Activated naive CD4-positive, alpha-beta T cell treated with anti-CD3 and anti-CD28 coated beads, Interleukin-2, amount 10 ng/mL, durations not matched to agents 7 days and 5 days (primary cell): ENCODE results near the gene CCDC69.

Experiments
- CTCF ChIA-PET: fragments of 350-600 bp; sonication (Branson Sonifier 250); formaldehyde crosslinking; loops from one replicate; lab custom pipeline; 2021; ENCODE audit warnings: antibody characterized with exemption; lab: Charles Lee
- DNase-seq: peaks from one replicate; pipeline ENCODE4 v3.0.0-alpha.2; 2020
- H3K27ac Mint-ChIP-seq: one replicate; pipeline ENCODE4 v1.8.0; 2021; ENCODE audit warnings: mild to moderate bottlenecking, moderate library complexity, mixed read lengths
- H3K27me3 Mint-ChIP-seq: one replicate; pipeline ENCODE4 v1.8.0; 2021; ENCODE audit warnings: mild to moderate bottlenecking, mixed read lengths
- H3K36me3 Mint-ChIP-seq: one replicate; pipeline ENCODE4 v1.8.0; 2021; ENCODE audit warnings: mixed read lengths
- H3K4me1 Mint-ChIP-seq: one replicate; pipeline ENCODE4 v1.8.0; 2021; ENCODE audit warnings: mixed read lengths
- H3K4me3 Mint-ChIP-seq: one replicate; pipeline ENCODE4 v1.8.0; 2021; ENCODE audit warnings: mild to moderate bottlenecking, moderate library complexity, mixed read lengths
- H3K9me3 Mint-ChIP-seq: one replicate; pipeline ENCODE4 v1.8.0; 2021; ENCODE audit warnings: mixed read lengths

The CCDC69 gene

DNA sequence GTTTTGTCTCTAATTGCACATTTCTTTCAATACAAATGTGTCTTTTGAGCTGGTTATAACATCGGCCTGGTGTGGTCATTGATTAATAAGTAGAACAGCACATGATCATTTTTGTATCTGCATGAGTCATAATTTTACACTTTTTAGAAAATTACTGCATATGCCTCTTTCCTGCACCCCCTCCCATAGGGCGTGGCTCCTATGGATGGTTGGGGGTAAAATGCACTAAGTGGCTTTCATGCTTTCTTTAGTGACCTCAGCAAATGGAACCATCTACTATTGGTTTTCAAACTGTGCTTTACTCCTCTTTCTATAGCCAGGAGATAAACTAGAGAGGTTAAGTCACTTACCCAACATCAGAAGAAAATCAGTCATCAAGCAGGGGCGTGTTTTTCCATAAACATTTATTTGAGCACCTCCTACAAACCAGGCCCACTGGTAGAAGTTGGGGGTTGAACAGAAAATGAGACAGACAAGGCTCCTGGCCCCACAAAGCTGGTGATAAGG, 70.1 kb downstream of the CCDC69 start:
- Mint-ChIP-seq H3K27me3 (no peaks in the 10 kb centered on the region), H3K4me3 (peak overlapping the region; percentile 98), H3K27ac (peak overlapping the region; percentile 94), H3K4me1 (peaks cover 83% of the 10 kb centered on the region), H3K9me3 (no peaks in the 10 kb centered on the region), H3K36me3 (peaks cover 57% of the 10 kb centered on the region)
- no peak for DNase-seq
- CTCF ChIA-PET = interaction anchor here (1.0 to 4.6 kb wide), 5 partner anchors 11 to 162 kb away, joined by 3 to 48 read pairs (median 4); no protein-coding TSS in a partner anchor

DNA sequence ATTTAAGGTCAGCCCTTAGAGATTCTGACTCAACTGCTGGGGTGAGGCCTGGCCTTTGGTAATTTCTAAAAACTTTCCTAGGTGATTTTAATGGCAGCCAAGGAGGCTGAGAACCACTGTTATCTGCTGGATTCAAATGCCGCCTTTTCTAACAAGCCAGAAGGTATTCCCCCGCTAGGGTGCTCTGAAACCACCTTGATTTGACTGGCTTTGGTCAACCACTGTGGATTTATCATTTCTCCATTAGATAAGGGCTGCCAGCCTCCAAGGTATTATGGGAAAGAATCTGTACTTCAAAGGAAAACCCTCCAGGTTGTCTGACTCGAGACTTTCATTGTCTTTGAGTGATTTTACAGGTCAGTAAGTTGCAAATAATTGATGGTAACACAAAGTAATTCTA, 70.6 kb downstream of the CCDC69 start:
- peaks cover 83% of the 10 kb centered on the region for H3K4me1 Mint-ChIP-seq
- H3K4me3 Mint-ChIP-seq = peak overlapping the region; percentile 98
- peaks cover 62% of the 10 kb centered on the region for H3K36me3 Mint-ChIP-seq
- H3K9me3 Mint-ChIP-seq = no peaks in the 10 kb centered on the region
- CTCF ChIA-PET = interaction anchor here (1.0 to 2.1 kb wide), 3 partner anchors 27 to 118 kb away, joined by 3 to 8 read pairs (median 4); no protein-coding TSS in a partner anchor
- no peaks in the 10 kb centered on the region for H3K27me3 Mint-ChIP-seq
- DNase-seq = no peak
- H3K27ac Mint-ChIP-seq = peak overlapping the region; percentile 94

DNA sequence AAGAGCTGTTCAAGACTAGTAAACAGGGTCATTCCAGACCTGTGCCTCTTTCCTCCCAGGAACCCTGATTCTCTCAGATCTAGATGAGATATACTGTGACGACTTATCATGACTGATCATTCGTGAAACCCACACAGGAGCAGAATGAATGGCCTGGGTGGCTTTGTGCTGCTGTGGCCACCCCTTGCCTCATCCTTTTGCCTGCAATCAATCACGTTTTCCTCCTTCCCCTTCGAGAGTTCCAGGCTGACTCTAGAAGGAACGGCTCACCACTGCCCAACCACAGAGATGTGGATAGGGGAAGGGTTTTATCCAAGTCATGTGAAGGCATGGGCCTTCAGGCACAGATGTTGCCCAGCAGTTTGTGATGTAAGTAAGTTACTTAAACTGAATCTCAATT, 72.1 kb downstream of the CCDC69 start:
- Mint-ChIP-seq H3K9me3 (no peaks in the 10 kb centered on the region), H3K4me1 (peaks cover 93% of the 10 kb centered on the region), H3K27me3 (no peaks in the 10 kb centered on the region), H3K27ac (peak overlapping the region; percentile 94), H3K36me3 (peaks cover 74% of the 10 kb centered on the region), H3K4me3 (peak overlapping the region; percentile 57)
- no peak for DNase-seq
- CTCF ChIA-PET = interaction anchor here (2.1 to 6.7 kb wide), 2 partner anchors 13 to 26 kb away, joined by 8 to 46 read pairs; no protein-coding TSS in a partner anchor

DNA sequence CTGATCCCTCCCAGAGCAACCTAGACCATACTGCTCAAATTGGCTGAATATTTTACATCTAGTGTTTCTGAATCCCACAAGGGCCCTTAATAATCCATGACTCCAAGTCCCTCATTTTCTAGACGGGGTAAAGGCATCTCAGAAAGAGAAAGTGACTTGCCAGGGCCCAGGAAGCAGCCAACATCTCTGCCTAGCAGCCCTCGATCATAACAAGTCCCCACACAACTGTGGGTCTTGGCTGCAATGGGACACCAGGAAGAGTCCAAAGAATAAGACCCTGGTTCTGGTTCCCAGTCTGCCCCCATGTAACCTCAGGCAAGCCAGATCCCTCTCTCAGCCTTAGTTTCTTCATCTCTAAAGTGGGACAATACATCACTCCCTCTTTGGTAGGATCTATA, 72.6 kb downstream of the CCDC69 start:
- peak overlapping the region; percentile 57 for H3K4me3 Mint-ChIP-seq
- peaks cover 98% of the 10 kb centered on the region for H3K4me1 Mint-ChIP-seq
- H3K36me3 Mint-ChIP-seq = peaks cover 76% of the 10 kb centered on the region
- H3K27me3 Mint-ChIP-seq = no peaks in the 10 kb centered on the region
- DNase-seq = peak; percentile 39
- CTCF ChIA-PET = interaction anchor here (1.3 to 6.7 kb wide), 4 partner anchors 10 to 25 kb away, joined by 5 to 46 read pairs (median 24); no protein-coding TSS in a partner anchor
- H3K27ac Mint-ChIP-seq = peak overlapping the region; percentile 94
- H3K9me3 Mint-ChIP-seq = no peaks in the 10 kb centered on the region

GRCh38 chr5:151150471-151151262, 73.2 kb downstream of the CCDC69 start:
- peak overlapping the region; percentile 94 for H3K27ac Mint-ChIP-seq
- CTCF ChIA-PET = interaction anchor here (0.7 to 6.7 kb wide), 7 partner anchors 9 to 99 kb away, joined by 3 to 46 read pairs (median 5); no protein-coding TSS in a partner anchor
- H3K4me1 Mint-ChIP-seq = peaks cover 100% of the 10 kb centered on the region
- H3K4me3 Mint-ChIP-seq = peak overlapping the region; percentile 57
- DNase-seq = peak; percentile 87
- H3K36me3 Mint-ChIP-seq = peaks cover 76% of the 10 kb centered on the region
- H3K27me3 Mint-ChIP-seq = no peaks in the 10 kb centered on the region
- no peaks in the 10 kb centered on the region for H3K9me3 Mint-ChIP-seq

DNA sequence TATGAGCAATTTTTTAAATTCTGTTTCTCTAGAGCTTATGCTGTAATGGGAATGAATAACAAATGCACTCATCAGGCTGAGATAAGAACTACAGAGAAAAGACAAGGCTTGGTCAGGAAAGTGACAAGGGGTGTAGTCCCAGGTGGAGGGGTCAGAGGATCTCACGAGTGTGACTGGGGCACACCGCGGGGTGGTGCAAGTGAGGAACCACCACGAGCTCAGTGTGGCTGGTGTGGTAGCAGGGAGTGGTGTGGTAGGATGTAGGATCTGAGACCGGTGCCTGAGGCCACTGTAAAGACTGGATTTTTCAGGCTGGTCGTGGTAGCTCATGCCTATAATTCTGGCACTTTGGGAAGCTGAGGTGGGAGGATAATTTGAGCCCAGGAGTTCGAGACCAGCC, 75.3 kb downstream of the CCDC69 start:
- Mint-ChIP-seq H3K9me3 (no peaks in the 10 kb centered on the region), H3K4me1 (peaks cover 100% of the 10 kb centered on the region), H3K27me3 (no peaks in the 10 kb centered on the region), H3K36me3 (peaks cover 75% of the 10 kb centered on the region), H3K27ac (peak overlapping the region; percentile 94), H3K4me3 (peak overlapping the region; percentile 27)
- CTCF ChIA-PET = interaction anchor here (1.0 to 6.7 kb wide), 6 partner anchors 11 to 28 kb away, joined by 3 to 46 read pairs (median 4); no protein-coding TSS in a partner anchor
- DNase-seq = peak; percentile 41

DNA sequence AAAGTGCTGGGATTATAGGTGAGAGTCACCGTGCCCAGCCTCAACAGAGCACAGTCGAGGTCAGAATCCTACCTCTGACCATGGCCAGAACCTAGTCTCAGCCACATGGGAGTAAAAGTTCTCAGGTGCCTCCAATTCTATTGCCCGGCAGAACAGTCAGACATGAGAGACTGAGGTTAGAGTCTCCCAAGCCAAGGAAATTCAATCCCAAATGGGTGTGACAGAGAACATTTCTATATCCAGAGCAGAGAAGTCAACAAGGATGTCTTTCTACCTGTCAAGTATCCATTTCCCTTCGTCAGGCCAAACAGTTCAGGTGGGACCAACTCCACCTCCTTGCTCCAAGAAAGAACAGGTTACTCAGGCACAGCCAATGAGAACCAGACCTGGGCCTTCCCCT, 76.9 kb downstream of the CCDC69 start:
- Mint-ChIP-seq H3K27ac (peak overlapping the region; percentile 39), H3K27me3 (no peaks in the 10 kb centered on the region), H3K4me1 (peaks cover 100% of the 10 kb centered on the region), H3K36me3 (peaks cover 73% of the 10 kb centered on the region), H3K9me3 (no peaks in the 10 kb centered on the region), H3K4me3 (no peak overlapping the region)
- CTCF ChIA-PET = interaction anchor here (1.0 to 6.7 kb wide), 3 partner anchors 10 to 32 kb away, joined by 5 to 46 read pairs (median 6); no protein-coding TSS in a partner anchor
- no peak for DNase-seq

DNA sequence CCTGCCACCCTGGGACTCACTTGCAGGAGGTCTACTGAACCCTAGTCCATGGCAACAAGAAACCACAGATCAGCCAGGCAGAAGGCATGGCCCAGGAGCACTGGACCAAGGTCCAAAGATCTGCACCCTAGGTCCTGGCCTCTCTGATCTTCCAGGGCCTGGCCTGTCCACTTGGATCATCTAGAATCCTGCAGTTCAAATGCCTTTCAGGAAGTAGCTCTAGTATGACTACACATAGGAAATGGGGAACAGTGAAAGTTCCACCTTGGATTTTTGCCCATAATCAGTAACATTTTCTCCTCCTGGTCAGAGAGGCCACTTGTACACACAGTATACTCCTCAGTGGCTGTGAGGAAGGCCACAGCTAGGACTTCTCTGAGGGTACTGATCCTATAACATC, 77.8 kb downstream of the CCDC69 start:
- Mint-ChIP-seq H3K9me3 (no peaks in the 10 kb centered on the region), H3K27ac (peak overlapping the region; percentile 65), H3K27me3 (no peaks in the 10 kb centered on the region), H3K4me3 (no peak overlapping the region), H3K4me1 (peaks cover 100% of the 10 kb centered on the region), H3K36me3 (peaks cover 77% of the 10 kb centered on the region)
- DNase-seq = no peak
- CTCF ChIA-PET = interaction anchor here (0.6 to 6.7 kb wide), 4 partner anchors 16 to 79 kb away, joined by 3 to 46 read pairs (median 10); no protein-coding TSS in a partner anchor

GRCh38 chr5:151144922-151145321, 79.0 kb downstream of the CCDC69 start:
- Mint-ChIP-seq H3K27me3 (no peaks in the 10 kb centered on the region), H3K4me3 (no peak overlapping the region), H3K36me3 (peaks cover 78% of the 10 kb centered on the region), H3K4me1 (peaks cover 99% of the 10 kb centered on the region), H3K27ac (no peak overlapping the region), H3K9me3 (no peaks in the 10 kb centered on the region)
- CTCF ChIA-PET = interaction anchor here (1.9 to 4.9 kb wide), 4 partner anchors 10 to 19 kb away, joined by 5 to 39 read pairs (median 10); no protein-coding TSS in a partner anchor
- DNase-seq = no peak

DNA sequence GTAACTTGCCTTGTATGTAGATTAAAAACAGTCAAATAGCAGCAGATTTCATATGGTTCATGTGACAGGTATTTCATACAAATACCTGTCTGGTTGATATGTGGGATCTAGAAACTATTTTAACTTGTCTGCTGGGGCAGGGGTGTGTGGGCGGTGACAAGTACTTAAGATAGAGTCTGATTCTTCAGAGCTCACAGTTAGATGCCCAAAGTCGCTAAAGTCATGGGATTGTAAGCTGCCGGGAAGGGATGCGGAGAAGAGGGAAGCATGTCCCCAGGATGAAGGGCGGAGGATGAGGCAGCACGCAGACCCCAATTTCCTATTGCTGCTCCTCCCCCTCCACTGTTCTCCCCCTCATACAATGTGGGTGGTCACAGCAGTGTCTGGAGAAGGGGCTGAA, 79.6 kb downstream of the CCDC69 start:
- DNase-seq = no peak
- Mint-ChIP-seq H3K27me3 (no peaks in the 10 kb centered on the region), H3K4me3 (no peak overlapping the region), H3K9me3 (no peaks in the 10 kb centered on the region), H3K27ac (peak overlapping the region; percentile 79), H3K4me1 (peaks cover 96% of the 10 kb centered on the region), H3K36me3 (peaks cover 81% of the 10 kb centered on the region)
- CTCF ChIA-PET = interaction anchor here (1.7 to 4.9 kb wide), 4 partner anchors 11 to 365 kb away, joined by 3 to 39 read pairs (median 10); no protein-coding TSS in a partner anchor

GRCh38 chr5:151143645-151144044, 80.2 kb downstream of the CCDC69 start:
- peak overlapping the region; percentile 63 for H3K27ac Mint-ChIP-seq
- no peak overlapping the region for H3K4me3 Mint-ChIP-seq
- DNase-seq = no peak
- no peaks in the 10 kb centered on the region for H3K9me3 Mint-ChIP-seq
- no peaks in the 10 kb centered on the region for H3K27me3 Mint-ChIP-seq
- CTCF ChIA-PET = interaction anchor here (1.3 to 4.9 kb wide), 5 partner anchors 11 to 364 kb away, joined by 3 to 39 read pairs (median 5); no protein-coding TSS in a partner anchor
- peaks cover 96% of the 10 kb centered on the region for H3K4me1 Mint-ChIP-seq
- H3K36me3 Mint-ChIP-seq = peaks cover 83% of the 10 kb centered on the region

- Mint-ChIP-seq H3K27me3 (no peaks in the 10 kb centered on the region), H3K36me3 (peaks cover 83% of the 10 kb centered on the region), H3K27ac (peak overlapping the region; percentile 63), H3K4me1 (peaks cover 96% of the 10 kb centered on the region), H3K4me3 (no peak overlapping the region), H3K9me3 (no peaks in the 10 kb centered on the region)
- no peak for DNase-seq
- CTCF ChIA-PET = interaction anchor here (1.3 to 4.9 kb wide), 4 partner anchors 17 to 364 kb away, joined by 3 to 39 read pairs (median 8); no protein-coding TSS in a partner anchor
Measured at GRCh38 chr5:151142933-151143332, 81.0 kb downstream of the CCDC69 start.

DNA sequence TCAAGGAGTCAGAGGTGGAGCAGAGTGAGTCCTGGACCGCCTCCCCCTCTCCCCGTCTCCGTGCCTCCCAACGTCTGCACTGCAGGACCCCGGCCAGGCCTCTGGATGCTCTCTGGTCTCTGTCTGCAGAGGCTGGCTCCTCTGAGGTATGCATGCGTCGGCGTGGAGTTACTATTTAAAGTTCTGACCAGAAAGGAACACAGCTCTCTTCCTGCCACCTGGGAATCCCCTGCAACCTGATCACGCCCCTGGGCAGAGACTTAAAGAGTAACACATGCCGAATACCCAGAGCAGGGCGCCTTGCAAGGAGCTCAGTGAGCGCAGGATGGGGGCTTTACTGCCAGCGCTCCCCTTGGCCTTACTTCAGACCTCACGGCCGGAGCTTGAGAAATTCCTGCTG, 82.4 kb downstream of the CCDC69 start:
- Mint-ChIP-seq H3K4me1 (peaks cover 96% of the 10 kb centered on the region), H3K9me3 (no peaks in the 10 kb centered on the region), H3K36me3 (peaks cover 83% of the 10 kb centered on the region), H3K4me3 (peak overlapping the region; percentile 53), H3K27me3 (no peaks in the 10 kb centered on the region), H3K27ac (peak overlapping the region; percentile 53)
- peak; percentile 71 for DNase-seq
- CTCF ChIA-PET = interaction anchor here (0.7 to 4.9 kb wide), 10 partner anchors 9 to 82 kb away, joined by 3 to 39 read pairs (median 4); partner anchors contain the start of gene CCDC69
